GM12878 (cell line): Measurements from ENCODE around the gene NCBP3.

Source experiments
- BHLHE40 ChIP-seq, 2 experiments: fragments of 450-650 bp in 1 of 2; IDR thresholded peaks; 2 replicates each; pipeline ENCODE4 v1.6.1; 2011 to 2017; ENCODE audit warnings: low read depth in 2 of 2, borderline replicate concordance in 1 of 2, improper control_type of control experiment in 1 of 2, low read length in 1 of 2, mild to moderate bottlenecking in 1 of 2
- CEBPB ChIP-seq, 2 experiments: fragments of 150-350 bp in 1 of 2; IDR thresholded peaks; 2 replicates each; pipeline ENCODE4 v1.6.1; 2012 to 2014; ENCODE audit warnings: low read depth in 2 of 2, low read length in 2 of 2, borderline replicate concordance in 1 of 2, inconsistent platforms in 1 of 2
- CTCF ChIP-seq, 3 experiments: IDR thresholded peaks in 2 of 3; conservative IDR thresholded peaks in 1 of 3; 2 replicates each; pipeline ENCODE4 v1.5.1; 2011; ENCODE audit warnings: low read depth in 3 of 3, low read length in 3 of 3, mild to moderate bottlenecking in 3 of 3, control low read depth in 2 of 3, moderate library complexity in 2 of 3, inconsistent platforms in 1 of 3, mixed read lengths in 1 of 3; ENCODE audit not compliant: control insufficient read depth in 2 of 3, insufficient read depth in 1 of 3; ENCODE audit errors: extremely low read depth in 1 of 3
- DPF2 ChIP-seq: fragments of 450-650 bp; IDR thresholded peaks from 2 replicates; pipeline ENCODE4 v1.6.1; 2017; ENCODE audit warnings: mild to moderate bottlenecking
- HCFC1 ChIP-seq: fragments of 150-350 bp; IDR thresholded peaks from 2 replicates; pipeline ENCODE4 v1.6.1; 2014; ENCODE audit warnings: low read length
- JUNB ChIP-seq: IDR thresholded peaks from 2 replicates; pipeline ENCODE4 v1.6.1; 2016; ENCODE audit warnings: antibody characterized with exemption, mild to moderate bottlenecking
- NBN ChIP-seq: fragments of 450-650 bp; IDR thresholded peaks from 2 replicates; pipeline ENCODE4 v1.6.1; 2016
- NFYB ChIP-seq: IDR thresholded peaks from 2 replicates; pipeline ENCODE4 v1.6.1; 2011; ENCODE audit warnings: low read depth, mild to moderate bottlenecking, low read length, improper control_type of control experiment, moderate library complexity; ENCODE audit not compliant: insufficient read depth
- POLR2A ChIP-seq: IDR thresholded peaks from 2 replicates; pipeline ENCODE4 v1.6.1; 2011; ENCODE audit warnings: low read depth, mild to moderate bottlenecking, low read length
- ZBTB40 ChIP-seq: fragments of 450-650 bp; IDR thresholded peaks from 2 replicates; pipeline ENCODE4 v1.6.1; 2016; ENCODE audit warnings: mild to moderate bottlenecking, moderate library complexity, borderline replicate concordance
- ZSCAN29 ChIP-seq: fragments of 450-650 bp; IDR thresholded peaks from 2 replicates; pipeline ENCODE4 v1.6.1; 2017; ENCODE audit warnings: mild to moderate bottlenecking, moderate library complexity

- TF ChIP-seq NBN, result no peak
- TF ChIP-seq ZBTB40, result no peak
- no peak for TF ChIP-seq CTCF (IDR thresholded peaks at IDR 0.05 in 2 of 3, conservative IDR thresholded peaks at IDR 0.05 in 1 of 3; ENCODE audit: control insufficient read depth in 2 of 3, extremely low read depth in 1 of 3, insufficient read depth in 1 of 3, low read depth in 3 of 3, low read length in 3 of 3)
- TF ChIP-seq HCFC1, result no peak
- no peak for TF ChIP-seq NFYB
- no peak for TF ChIP-seq JUNB
- no peak for TF ChIP-seq CEBPB (IDR thresholded peaks at IDR 0.05; ENCODE audit: borderline replicate concordance in 1 of 2, low read depth in 2 of 2, low read length in 2 of 2)
- no peak for TF ChIP-seq DPF2
- TF ChIP-seq ZSCAN29, result no peak
- TF ChIP-seq POLR2A, result no peak
- TF ChIP-seq BHLHE40 (IDR thresholded peaks at IDR 0.05; ENCODE audit: borderline replicate concordance in 1 of 2, low read depth in 2 of 2, low read length in 1 of 2), result no peak
These were observed 33.8 kb downstream of the NCBP3 start for GRCh38 chr17:3812284-3812683.
